ENCODE data around the gene HOXB5.

Gene HOXB5

GRCh38 chr17:48588528-48588927, 5.1 kb downstream of the HOXB5 start:
- TF ChIP-seq CTCF (conservative IDR thresholded peaks at IDR 0.05; ENCODE audit: control insufficient read depth, insufficient read depth, low read depth, low read length), result no peak
- no peak for DNase-seq (ENCODE audit: low read depth)
- peak overlapping the region; percentile 15 for H3K4me3 ChIP-seq (ENCODE audit: control insufficient read depth, low read depth, low read length)

- no peak for DNase-seq (ENCODE audit: low read depth)
- H3K4me3 ChIP-seq (ENCODE audit: control insufficient read depth, low read depth, low read length), result no peak overlapping the region
- no peak for TF ChIP-seq CTCF (conservative IDR thresholded peaks at IDR 0.05; ENCODE audit: control insufficient read depth, insufficient read depth, low read depth, low read length)
Observed at GRCh38 chr17:48588074-48588415, 5.5 kb downstream of the HOXB5 start.

GRCh38 chr17:48587276-48588073, 6.1 kb downstream of the HOXB5 start:
- no peak for DNase-seq (ENCODE audit: low read depth)
- no peak for TF ChIP-seq CTCF (conservative IDR thresholded peaks at IDR 0.05; ENCODE audit: control insufficient read depth, insufficient read depth, low read depth, low read length)
- peak overlapping the region; percentile 5 for H3K4me3 ChIP-seq (ENCODE audit: control insufficient read depth, low read depth, low read length)

GRCh38 chr17:48586355-48587258, 7.0 kb downstream of the HOXB5 start:
- DNase-seq (ENCODE audit: low read depth), result no peak
- peak overlapping the region; percentile 78 for H3K4me3 ChIP-seq (ENCODE audit: control insufficient read depth, low read depth, low read length)
- no peak for TF ChIP-seq CTCF (conservative IDR thresholded peaks at IDR 0.05; ENCODE audit: control insufficient read depth, insufficient read depth, low read depth, low read length)

- peak overlapping the region; percentile 78 for H3K4me3 ChIP-seq (ENCODE audit: control insufficient read depth, low read depth, low read length)
- DNase-seq (ENCODE audit: low read depth), result peak; percentile 73
- TF ChIP-seq CTCF (conservative IDR thresholded peaks at IDR 0.05; ENCODE audit: control insufficient read depth, insufficient read depth, low read depth, low read length), result no peak
Observed at GRCh38 chr17:48584223-48584741, 9.3 kb downstream of the HOXB5 start.

GRCh38 chr17:48583708-48584222, 9.8 kb downstream of the HOXB5 start:
- H3K4me3 ChIP-seq (ENCODE audit: control insufficient read depth, low read depth, low read length), result no peak overlapping the region
- TF ChIP-seq CTCF (conservative IDR thresholded peaks at IDR 0.05; ENCODE audit: control insufficient read depth, insufficient read depth, low read depth, low read length), result no peak
- no peak for DNase-seq (ENCODE audit: low read depth)
